Left ventricle myocardium superior (tissue), 1 donor: Measurements from ENCODE around the gene THBD. TPM values are rescaled to one million over a fixed set of nuclear protein-coding genes. Genes with fewer than 3 reads are reported as not detected.

Source experiments
- ATAC-seq: fragments of 200-7000 bp; cut with Tn5 transposase; one replicate; pipeline ENCODE4 v1.9.1; 2020; ENCODE audit warnings: mild to moderate bottlenecking, moderate library complexity
- DNase-seq: peaks from one replicate; pipeline ENCODE4 v3.0.0-alpha.2; 2020
- intact Hi-C: fragments of 100-400 bp; cut with micrococcal nuclease; formaldehyde crosslinking; loops from one replicate; pipeline ENCODE4 v1.11.0; 2022
- total RNA-seq: library from RNA; stranded (reverse); fragmentation: NEBNext Ultra II Directional; extraction: Animal tissue kit (Norgen Biotek cat#: 25700); gene quantifications from one replicate; pipeline ENCODE4 v1.2.1, GENCODE V29; 2021
- donor health status: DM: no; HTN: yes; CAD: no; lungs with severe emphysema.

THBD gene
- total RNA-seq, 1 donor from 2014 or later, result 13.1 TPM

DNA sequence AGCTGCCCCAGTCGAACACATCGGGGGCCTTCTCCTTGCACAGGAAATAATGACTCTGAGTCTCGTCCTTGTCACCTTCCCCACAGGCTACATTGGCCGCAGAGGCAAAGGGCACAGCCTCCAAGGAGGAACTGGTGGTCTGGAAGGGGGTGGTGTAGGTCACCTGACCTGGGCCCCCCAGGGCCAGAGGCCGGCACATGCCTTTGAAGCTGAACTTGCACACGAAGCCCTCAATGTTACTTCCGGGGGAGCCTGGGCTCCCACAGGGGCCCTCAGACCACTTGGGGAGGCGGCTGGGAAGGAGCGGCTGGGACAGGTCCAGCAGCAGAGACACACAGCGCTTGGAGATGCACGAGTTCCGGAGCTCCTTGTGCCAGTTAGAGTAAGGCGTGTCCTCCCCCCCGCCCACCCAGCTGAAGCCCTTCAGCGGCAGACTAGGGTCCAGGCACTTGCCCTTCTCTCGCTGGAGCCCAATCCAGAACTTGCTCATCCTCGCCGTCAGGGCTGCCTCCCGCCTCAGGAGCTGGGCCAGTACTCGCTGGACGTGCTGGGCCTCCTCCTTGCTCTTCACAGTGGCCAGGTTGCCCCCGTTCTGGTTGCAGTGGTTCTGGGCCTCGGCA, 36.1 kb upstream of the THBD start:
- DNase-seq (peak; percentile 41), ATAC-seq (peak; percentile 5)
- intact Hi-C loops, result no loop called here

DNA sequence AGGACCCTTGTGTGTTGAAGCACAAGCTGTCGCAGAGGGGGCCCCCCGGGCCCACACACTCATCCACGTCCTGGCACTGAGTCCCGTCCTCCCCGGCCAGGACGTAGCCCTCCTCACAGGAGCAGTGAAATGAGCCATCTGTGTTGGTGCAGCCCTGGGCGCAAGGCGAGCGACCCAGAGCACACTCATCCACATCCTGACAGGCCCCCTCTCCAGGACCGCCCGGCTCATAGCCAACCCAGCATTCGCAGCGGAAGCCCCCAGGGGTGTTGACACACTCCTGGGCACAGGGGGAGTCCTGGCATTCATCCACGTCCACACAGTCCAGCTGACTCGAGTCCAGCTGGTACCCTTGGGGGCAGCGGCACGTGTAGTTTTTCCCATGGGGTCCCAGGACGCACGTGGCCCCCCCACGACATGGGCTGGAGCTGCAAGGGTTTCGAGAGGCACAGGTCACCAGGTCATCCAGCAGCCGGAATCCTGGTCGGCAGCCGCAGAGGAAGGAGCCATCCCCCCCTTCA, 35.4 kb upstream of the THBD start:
- ATAC-seq, result peak; percentile 32
- peak; percentile 41 for DNase-seq
- intact Hi-C loops, result no loop called here

DNA sequence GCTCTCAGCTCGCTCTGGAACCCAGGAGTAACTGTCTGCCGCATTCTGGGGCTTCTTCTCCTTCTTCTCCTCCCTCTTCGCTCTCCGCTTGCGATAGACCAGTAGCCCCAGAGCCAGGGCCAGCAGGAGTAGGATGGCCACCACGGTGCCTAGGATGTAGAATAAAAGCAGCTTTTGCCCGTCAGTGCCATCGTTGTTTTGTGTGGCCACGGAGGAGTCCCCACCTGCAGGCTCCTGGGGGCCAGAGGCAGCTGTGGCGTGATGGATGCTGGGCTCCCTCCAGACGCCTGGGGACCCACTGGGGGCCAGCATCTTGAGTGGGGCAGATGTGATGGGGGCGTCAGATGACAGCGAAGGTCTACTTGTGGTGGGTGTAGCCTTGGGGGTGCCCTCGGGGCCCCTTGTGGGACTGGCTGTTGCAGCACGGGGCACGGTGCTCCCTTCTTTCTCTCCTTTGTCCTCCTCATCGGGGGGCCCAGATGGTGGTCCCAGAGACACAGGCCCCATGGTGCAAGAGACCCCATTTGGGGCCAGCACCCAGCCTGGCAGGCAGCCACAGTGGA, 34.9 kb upstream of the THBD start:
- intact Hi-C loops, result no loop called here
- no peak for ATAC-seq

DNA sequence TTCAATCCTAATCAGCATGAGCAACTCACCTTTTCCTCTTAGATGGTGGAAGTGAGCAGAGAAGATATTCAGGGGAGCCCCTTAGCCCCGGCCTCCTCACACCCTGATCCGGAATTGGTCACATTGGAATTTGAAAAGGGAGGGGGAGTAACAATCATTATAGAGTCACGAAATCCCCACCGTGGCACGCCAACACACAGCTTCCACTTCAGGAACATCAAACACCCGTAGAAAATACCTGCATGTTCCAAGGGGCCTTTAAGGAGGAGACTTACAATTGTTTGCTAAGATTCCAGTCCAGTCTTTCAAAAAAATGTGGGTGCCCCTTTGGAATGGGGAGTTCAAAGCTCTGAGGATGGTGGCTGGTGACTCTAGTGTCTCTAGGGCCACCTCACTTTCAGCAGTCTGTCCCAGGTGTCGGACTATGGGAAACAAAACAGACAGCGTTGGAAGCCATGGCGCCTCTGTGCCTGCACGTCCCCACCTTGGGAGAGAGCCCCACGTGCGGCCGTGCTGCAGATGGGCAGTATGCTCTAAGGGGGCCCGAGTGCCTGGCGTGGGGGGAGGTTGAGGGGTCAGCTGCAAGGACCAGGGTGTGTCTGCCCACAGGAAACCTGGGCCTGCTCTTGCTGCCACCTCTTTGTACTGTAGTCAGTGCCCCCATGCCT, 34.2 kb upstream of the THBD start:
- ATAC-seq (no peak), DNase-seq (no peak)
- intact Hi-C loops, result no loop called here

More for the DNA sequence above, 34.9 kb upstream of the THBD start:
- no peak for DNase-seq

DNA sequence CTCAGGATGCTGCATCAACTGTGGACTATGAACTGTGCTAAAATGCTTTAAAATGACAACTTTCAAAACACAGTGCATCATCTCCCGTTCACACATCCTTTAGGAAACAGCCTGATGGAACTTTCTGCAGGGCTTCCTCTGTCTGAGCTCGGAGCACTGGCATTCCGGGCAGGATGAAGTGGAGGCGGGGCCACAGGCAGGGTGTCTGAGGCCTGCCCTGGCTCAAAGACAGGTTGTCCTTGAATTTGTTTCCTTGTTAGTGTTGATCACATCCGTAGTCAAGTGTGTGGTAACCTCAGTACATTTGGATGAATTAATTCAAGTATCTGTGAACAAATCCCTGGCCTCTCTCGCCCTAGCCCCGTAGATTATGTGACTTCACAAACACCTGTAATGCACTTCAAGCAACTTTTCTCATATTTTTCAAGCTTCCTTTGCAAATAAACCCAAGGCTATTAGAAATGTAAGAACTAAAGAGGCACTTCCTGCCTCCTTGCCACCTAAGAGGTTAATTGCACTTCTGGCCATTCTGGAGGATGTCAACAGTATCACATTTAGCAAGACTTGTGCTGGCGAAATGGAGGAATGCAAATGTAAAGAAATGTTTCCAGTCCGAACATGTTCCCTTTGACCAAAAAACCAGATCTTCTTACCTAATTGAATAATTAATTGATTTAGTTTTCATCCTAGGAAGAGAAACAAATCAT, 33.5 kb upstream of the THBD start:
- ATAC-seq (peak; percentile 42), DNase-seq (peak; percentile 60)
- intact Hi-C loops, result no loop called here

DNA sequence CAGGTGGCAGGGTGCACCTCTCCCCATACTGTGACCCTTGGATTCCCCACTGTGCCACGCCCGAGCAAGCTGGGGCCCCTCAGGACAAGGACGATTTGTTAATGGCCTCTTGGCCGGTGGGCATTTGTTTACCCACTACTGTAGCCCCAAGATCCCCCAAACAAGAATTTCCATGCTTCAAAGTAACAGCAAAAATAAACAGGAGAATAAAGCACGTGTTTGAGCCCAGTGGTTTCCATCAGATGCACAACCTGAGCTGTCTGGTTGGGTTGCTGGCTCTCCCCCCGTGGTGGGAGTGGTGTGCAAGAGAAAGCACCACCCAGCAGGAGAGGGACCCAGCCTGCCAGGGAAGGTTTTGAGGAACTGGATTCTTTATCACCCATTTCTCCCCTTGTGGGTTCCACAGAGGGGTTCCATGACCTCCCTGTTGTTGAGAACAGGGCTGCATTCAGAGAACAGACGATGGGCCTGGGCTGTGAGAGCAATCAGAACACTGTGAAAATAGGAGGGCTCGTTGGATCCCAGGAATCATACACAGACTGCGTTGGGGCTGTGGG, 31.9 kb upstream of the THBD start:
- ATAC-seq, result no peak
- intact Hi-C loops, result no loop called here
- DNase-seq, result no peak

DNA sequence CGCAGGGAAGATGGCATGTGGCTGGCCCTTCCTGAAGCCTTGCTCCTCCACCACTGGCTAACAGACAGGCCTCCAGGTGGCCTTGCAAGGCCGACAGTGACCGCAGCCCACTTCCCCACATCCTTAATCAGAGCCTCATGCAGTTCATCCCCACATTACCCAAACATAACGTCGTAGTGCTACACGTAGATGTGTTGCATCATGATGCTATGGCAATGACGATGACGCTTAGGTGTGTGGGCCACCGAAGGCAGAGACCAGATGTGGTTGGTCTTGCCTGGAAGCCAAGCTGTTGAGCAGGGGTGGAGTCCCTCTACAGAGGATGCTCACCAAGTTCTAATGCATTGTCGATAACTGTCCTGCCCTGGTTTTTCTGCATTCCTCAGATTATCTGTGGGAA, 31.0 kb upstream of the THBD start:
- intact Hi-C loops, result no loop called here
- DNase-seq (no peak), ATAC-seq (no peak)

DNA sequence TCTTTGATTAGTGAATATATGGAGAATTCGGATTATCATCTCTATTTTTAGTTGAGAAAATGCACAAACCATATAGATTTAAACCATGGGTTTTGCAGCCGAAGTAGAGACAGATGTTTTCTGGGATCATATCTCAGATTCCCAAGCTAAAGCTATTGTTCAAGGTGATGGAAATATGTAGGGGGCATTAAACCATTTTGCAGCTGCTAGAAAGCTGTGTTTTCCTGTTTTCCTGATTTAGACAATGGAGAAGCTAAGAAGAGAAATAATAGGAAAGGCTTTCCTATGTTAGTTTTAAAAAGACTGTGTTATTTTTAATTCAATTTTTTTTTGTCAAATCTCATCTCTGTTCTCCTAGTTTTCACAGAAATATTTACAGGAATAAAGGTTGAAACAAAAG, 30.5 kb upstream of the THBD start:
- intact Hi-C loops, result no loop called here
- ATAC-seq (no peak), DNase-seq (no peak)

DNA sequence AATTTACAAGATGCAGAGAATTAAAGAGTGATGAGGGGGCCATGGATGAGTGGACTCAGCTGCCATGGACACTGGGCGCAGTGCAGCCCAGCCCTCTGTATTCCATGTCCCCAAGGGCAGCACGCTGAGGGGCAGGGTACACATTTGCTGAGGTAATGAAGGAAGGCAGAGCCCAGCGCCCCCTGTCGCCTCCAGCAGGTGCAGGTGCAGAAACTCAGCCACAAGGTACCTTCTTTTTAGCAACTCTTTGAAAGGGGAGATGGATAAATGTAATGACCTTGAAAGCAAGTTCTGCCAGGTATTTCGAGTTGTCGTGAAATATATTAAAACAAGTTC, 29.5 kb upstream of the THBD start:
- ATAC-seq, result no peak
- DNase-seq, result no peak
- intact Hi-C loops, result no loop called here

DNA sequence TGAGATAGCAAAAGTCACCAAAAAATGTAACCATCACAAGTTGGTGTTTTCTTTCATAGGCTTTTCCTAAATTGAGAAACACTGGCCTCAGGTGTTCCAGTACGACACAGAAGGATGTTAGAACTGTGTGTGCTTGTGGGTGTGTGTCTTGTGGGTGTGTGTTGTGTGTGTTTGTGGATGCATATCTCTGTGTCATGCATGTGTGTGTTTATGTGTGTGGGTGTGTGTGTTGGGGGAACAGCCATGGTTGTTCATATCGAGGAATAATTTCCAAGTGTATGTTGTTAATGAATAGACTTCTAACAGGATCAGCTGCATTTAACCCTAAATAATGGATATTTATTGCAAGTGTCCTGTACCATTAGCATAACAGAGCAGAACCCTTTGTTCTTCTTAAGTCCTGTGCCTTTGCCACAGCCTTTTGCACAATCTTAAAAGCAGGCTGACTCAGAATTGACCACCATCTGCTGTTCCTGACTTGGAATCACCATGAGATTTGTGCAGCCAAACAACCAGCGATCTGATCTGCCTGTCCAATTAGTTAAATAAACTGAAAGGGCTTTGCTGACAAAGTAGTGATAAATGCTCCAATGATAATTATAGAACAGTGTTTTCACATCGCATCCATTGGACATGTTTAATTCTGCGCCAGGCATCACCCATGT, 29.0 kb upstream of the THBD start:
- intact Hi-C loops, result no loop called here
- ATAC-seq, result peak; percentile 46

DNA sequence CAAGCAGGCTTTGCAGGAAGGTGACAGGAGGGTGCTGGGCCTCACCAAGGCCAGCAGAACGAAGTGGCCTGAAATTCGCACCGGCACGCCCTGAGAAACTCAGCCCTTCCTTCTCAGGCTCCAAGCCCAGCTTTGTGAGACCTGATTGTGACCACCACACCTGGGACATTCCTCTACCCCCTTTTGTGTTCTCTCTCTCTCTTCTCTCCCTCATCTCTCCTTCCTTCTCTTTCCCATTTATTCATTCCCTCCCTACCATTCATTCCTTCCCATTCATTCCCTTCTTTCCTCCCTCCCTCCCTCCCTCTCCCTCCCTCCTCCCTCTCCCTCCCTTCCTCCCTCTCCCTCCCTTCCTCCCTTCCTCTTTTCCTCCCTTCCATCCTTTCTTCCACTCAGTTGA, 27.8 kb upstream of the THBD start:
- intact Hi-C loops, result no loop called here
- ATAC-seq (no peak), DNase-seq (no peak)

More for the DNA sequence above, 29.0 kb upstream of the THBD start:
- DNase-seq, result no peak

DNA sequence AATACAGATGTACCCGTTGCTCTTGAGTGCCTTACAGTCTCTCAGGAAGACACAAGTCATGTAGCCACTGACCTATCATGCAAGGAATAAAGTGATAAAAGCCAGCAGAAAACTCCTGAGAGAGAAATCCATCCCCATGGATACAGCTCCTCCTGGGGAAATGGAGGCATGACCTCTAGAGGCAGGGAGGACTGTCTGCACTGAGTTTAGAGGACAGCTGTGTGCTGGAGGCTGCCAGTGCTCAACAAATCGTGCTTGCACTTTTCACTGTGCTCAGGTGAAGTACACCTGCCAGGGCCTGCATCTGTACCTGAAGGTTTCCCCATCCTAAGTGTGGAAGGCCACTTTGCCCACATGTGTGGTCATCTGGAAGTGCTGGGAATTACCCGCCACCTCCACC, 24.6 kb upstream of the THBD start:
- DNase-seq (no peak), ATAC-seq (no peak)
- intact Hi-C loops, result no loop called here

DNA sequence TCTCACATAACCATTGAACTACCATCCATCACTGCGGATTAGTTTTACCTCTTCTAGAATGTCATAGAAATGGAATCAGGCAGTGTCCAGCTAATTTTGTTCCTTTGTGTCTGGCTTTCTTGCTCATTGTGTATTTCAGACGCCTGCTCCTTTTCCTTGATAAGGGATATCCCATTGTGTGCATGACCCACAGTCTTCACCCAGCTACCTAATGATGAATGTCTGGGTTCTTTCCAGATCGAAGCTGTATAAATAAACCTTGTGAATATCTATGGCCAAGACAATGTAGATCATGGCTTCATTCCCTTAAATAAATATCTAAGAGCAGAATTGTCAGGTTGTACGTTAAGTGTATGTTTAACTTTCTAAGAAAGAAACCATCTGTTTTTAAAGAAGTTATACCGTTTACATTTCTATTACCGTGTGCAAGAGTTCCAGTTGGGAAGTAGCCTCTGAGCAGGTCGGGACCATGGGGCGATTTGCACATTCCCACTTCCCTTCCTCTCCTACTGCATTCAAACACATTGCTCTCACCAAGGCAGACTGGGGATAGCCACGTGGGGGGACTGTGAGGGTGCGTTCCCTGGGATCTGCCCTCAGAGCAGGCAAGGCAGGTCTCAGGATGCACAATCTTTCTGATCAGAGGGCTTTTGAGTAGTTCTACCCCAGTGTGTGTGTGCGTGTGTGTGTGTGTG, 23.6 kb upstream of the THBD start:
- no peak for DNase-seq
- no peak for ATAC-seq
- intact Hi-C loops, result no loop called here

DNA sequence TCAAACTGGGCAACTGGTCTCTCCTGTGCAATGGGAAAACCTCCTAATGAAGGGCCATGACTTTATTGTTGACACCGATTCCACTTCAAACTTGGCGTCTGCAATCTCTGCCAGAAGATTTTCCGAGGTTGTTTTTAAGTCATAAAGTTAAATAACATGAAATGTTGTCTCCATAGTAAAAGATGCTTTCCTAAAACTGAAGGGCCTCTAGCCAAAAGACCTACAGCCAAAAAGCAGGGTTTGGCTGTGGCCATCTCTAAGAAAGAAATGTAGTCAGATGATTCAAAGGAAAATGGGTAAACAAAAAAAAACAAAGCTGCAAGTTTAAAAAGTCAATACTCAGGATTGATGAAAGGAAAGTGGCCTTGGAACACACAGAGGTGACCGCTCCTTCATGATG, 22.5 kb upstream of the THBD start:
- intact Hi-C loops, result no loop called here
- DNase-seq (no peak), ATAC-seq (no peak)

DNA sequence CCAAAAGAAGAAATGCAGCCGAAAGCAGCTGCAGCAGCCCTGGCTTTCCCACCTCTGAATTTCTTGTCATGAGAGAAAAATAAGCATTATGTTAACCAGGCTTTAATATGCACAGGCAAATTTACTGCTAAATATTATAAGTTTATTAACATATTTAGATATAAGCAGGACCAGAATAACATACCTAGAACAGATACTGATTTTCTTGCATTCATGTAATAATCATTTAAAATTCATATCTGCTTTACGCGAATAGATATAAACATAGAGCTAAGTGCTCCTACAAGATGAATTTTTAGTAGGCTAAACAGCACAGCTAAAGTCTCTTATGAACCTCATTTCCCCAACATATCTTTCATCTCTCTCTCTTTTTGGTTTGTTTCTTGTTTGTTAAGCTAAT, 21.9 kb upstream of the THBD start:
- ATAC-seq, result no peak
- intact Hi-C loops, result no loop called here
- no peak for DNase-seq

DNA sequence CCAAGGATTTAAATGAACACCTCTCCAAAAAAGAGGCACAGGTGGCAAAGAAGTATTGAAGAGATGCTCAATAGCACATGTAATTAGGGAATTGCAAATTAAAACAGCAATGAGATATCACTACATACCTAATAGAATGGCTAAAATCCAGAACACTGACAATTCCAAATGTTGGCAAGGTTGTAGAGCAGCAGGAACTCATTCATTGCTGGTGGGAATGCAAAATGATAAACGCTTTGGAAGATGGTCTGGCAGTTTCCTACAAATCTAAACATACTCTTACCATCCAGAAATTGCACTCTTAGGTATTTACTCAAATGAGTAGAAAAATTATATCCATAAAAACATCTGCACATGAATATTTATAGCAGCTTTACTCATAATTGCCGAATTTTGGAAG, 19.6 kb upstream of the THBD start:
- DNase-seq, result no peak
- no peak for ATAC-seq
- intact Hi-C loops, result no loop called here

DNA sequence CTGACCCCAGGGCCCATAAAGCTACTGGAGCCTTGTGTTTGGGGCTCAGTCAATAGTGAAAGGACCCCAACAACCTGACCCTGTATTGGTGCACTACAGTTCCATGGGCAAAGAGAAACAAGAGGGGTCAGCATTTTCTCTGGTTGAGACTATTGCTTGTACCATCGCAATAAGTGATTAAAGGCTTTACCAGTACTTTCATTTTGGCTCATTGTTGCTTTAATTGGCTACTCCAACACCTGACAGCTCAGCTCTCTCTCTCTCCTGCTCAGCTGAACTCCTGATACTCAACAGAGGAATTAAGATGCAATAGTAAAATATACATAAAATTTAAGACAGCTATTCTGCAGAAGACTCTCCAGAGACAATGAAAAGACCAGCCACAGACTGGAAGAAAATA, 18.8 kb upstream of the THBD start:
- intact Hi-C loops, result no loop called here
- ATAC-seq (no peak), DNase-seq (no peak)

DNA sequence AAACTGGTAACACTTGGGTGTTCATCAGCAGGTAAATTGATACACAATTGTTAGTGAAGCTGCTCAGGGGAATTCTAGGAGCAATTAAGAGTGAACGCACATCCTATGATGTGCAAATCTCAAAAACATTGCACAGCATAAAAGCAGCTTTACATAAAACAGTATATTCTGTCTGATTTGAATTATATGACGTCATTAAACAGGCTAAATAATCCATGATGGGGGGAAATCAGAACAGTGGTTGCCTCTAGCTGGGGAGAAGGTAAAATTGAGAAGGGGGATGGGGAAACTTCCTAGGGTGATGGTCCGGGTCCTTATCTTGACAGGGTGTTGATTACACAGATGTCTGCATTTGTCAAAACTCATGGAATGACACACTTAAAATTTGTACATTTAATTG, 17.3 kb upstream of the THBD start:
- ATAC-seq (no peak), DNase-seq (no peak)
- intact Hi-C loops, result no loop called here
